Fibroblast of pulmonary artery (primary cell): Measurements from ENCODE around the gene LRRC4C.

Experiments used
- DNase-seq: peaks from one replicate; pipeline ENCODE4 v3.0.0-alpha.2; 2010; ENCODE audit warnings: low read depth
- H3K4me3 ChIP-seq: replicated peaks from 2 replicates; pipeline ENCODE4 v1.5.1; 2011; ENCODE audit warnings: low read depth, mild to moderate bottlenecking, control low read depth, low read length, moderate library complexity
- CTCF ChIP-seq: IDR thresholded peaks from 2 replicates; pipeline ENCODE4 v1.5.1; 2011; ENCODE audit warnings: mild to moderate bottlenecking, control low read depth, low read length, inconsistent platforms; ENCODE audit errors: missing control alignments

LRRC4C gene

GRCh38 chr11:41099654-41100053 is 359.8 kb downstream of the LRRC4C start:
- TF ChIP-seq CTCF: no peak
- no peak for DNase-seq
- no peak overlapping the region for H3K4me3 ChIP-seq

- TF ChIP-seq CTCF: no peak
- H3K4me3 ChIP-seq: no peak overlapping the region
- DNase-seq: no peak
Observed at GRCh38 chr11:41085123-41085522, 374.3 kb downstream of the LRRC4C start.

GRCh38 chr11:41081756-41082285 is 377.6 kb downstream of the LRRC4C start:
- no peak for DNase-seq
- no peak overlapping the region for H3K4me3 ChIP-seq
- no peak for TF ChIP-seq CTCF

- no peak for DNase-seq
- no peak for TF ChIP-seq CTCF
- no peak overlapping the region for H3K4me3 ChIP-seq
Observed at GRCh38 chr11:41074318-41074717, 385.1 kb downstream of the LRRC4C start.

- no peak overlapping the region for H3K4me3 ChIP-seq
- TF ChIP-seq CTCF: no peak
- DNase-seq: no peak
Observed at GRCh38 chr11:41065432-41065831, 394.0 kb downstream of the LRRC4C start.

GRCh38 chr11:41058138-41058537 is 401.3 kb downstream of the LRRC4C start:
- TF ChIP-seq CTCF: no peak
- H3K4me3 ChIP-seq: no peak overlapping the region
- no peak for DNase-seq

- H3K4me3 ChIP-seq: no peak overlapping the region
- no peak for TF ChIP-seq CTCF
- DNase-seq: no peak
Observed at GRCh38 chr11:41056892-41057569, 402.4 kb downstream of the LRRC4C start.
